Measurements from ENCODE around the gene FGF19.

GRCh38 chr11:69650081-69650831 lies 53.6 kb downstream of the FGF19 start:
- TF ChIP-seq CTCF (IDR thresholded peaks at IDR 0.05; ENCODE audit: low read length) (no peak), EZH2 (IDR thresholded peaks at IDR 0.05; ENCODE audit: borderline replicate concordance, low read length) (no peak)
